GM18867 (cell line): Measurements from ENCODE around the gene PLCB1.
A peak's percentile ranks its signal among the peaks of the same experiment; 100 is the strongest.

Experiments
- ATAC-seq: cut with Tn5 transposase; IDR thresholded peaks from one replicate; pipeline ENCODE4 v1.9.1; 2021; ENCODE audit warnings: mild to moderate bottlenecking, moderate library complexity; ENCODE audit not compliant: unreplicated experiment

The PLCB1 gene

GRCh38 chr20:8292793-8293192, 160.7 kb downstream of the PLCB1 start:
- ATAC-seq: no peak

GRCh38 chr20:8293750-8294149, 161.7 kb downstream of the PLCB1 start:
- ATAC-seq: no peak

GRCh38 chr20:8296536-8296935, 164.5 kb downstream of the PLCB1 start:
- no peak for ATAC-seq

GRCh38 chr20:8298426-8299043, 166.5 kb downstream of the PLCB1 start:
- ATAC-seq: no peak

- no peak for ATAC-seq
These were observed 167.9 kb downstream of the PLCB1 start for GRCh38 chr20:8299921-8300320.

- no peak for ATAC-seq
These were observed 169.6 kb downstream of the PLCB1 start for GRCh38 chr20:8301655-8302054.

GRCh38 chr20:8303651-8304050, 171.6 kb downstream of the PLCB1 start:
- ATAC-seq: no peak

- ATAC-seq: no peak
These were observed 172.2 kb downstream of the PLCB1 start for GRCh38 chr20:8304124-8304816.

- ATAC-seq: peak; percentile 94
These were observed 173.4 kb downstream of the PLCB1 start for GRCh38 chr20:8305449-8305978.

GRCh38 chr20:8306937-8307336, 174.9 kb downstream of the PLCB1 start:
- no peak for ATAC-seq

GRCh38 chr20:8309634-8310033, 177.6 kb downstream of the PLCB1 start:
- no peak for ATAC-seq

GRCh38 chr20:8310618-8311017, 178.6 kb downstream of the PLCB1 start:
- ATAC-seq: no peak

- no peak for ATAC-seq
These were observed 181.0 kb downstream of the PLCB1 start for GRCh38 chr20:8313073-8313472.

- no peak for ATAC-seq
These were observed 183.8 kb downstream of the PLCB1 start for GRCh38 chr20:8315639-8316573.

GRCh38 chr20:8317448-8317847, 185.4 kb downstream of the PLCB1 start:
- no peak for ATAC-seq

- no peak for ATAC-seq
These were observed 187.0 kb downstream of the PLCB1 start for GRCh38 chr20:8318965-8319625.

GRCh38 chr20:8320306-8320705, 188.2 kb downstream of the PLCB1 start:
- no peak for ATAC-seq

- no peak for ATAC-seq
These were observed 188.9 kb downstream of the PLCB1 start for GRCh38 chr20:8321001-8321400.

GRCh38 chr20:8322662-8323217, 190.7 kb downstream of the PLCB1 start:
- ATAC-seq: no peak

GRCh38 chr20:8326191-8326590, 194.1 kb downstream of the PLCB1 start:
- ATAC-seq: no peak

- no peak for ATAC-seq
These were observed 194.8 kb downstream of the PLCB1 start for GRCh38 chr20:8326899-8327298.
